Skeletal muscle tissue (tissue), 5 donors: ENCODE results near the gene BOK. TPM values are rescaled to one million over a fixed set of nuclear protein-coding genes. Genes with fewer than 3 reads are reported as not detected.

Experiments used
- H3K27ac ChIP-seq: one replicate; pipeline ENCODE4 v1.7.0; 2013; ENCODE audit warnings: mild to moderate bottlenecking, low read depth, low read length, inconsistent platforms
- H3K27me3 ChIP-seq, 3 donors: one replicate each; pipeline ENCODE4 v1.7.0; 2013; ENCODE audit warnings: low read length in 3 of 3; ENCODE audit not compliant: control insufficient read depth in 3 of 3, insufficient read depth in 3 of 3
- H3K36me3 ChIP-seq, 3 donors: one replicate each; pipeline ENCODE4 v1.7.0; 2013; ENCODE audit warnings: low read length in 3 of 3; ENCODE audit not compliant: control insufficient read depth in 3 of 3, insufficient read depth in 3 of 3
- H3K4me1 ChIP-seq, 3 donors: one replicate each; pipeline ENCODE4 v1.7.0; 2013; ENCODE audit warnings: low read length in 3 of 3, mild to moderate bottlenecking in 3 of 3; ENCODE audit not compliant: control insufficient read depth in 3 of 3, insufficient read depth in 3 of 3
- H3K4me3 ChIP-seq, 3 donors: one replicate each; pipeline ENCODE4 v1.7.0; 2013; ENCODE audit warnings: low read length in 3 of 3
- H3K9ac ChIP-seq, 3 donors: one replicate each; pipeline ENCODE4 v1.7.0; 2013; ENCODE audit warnings: low read length in 3 of 3, mild to moderate bottlenecking in 3 of 3, moderate library complexity in 2 of 3, low read depth in 1 of 3
- H3K9me3 ChIP-seq, 3 donors: one replicate each; pipeline ENCODE4 v1.7.0; 2013; ENCODE audit warnings: low read length in 3 of 3; ENCODE audit not compliant: control insufficient read depth in 3 of 3
- small RNA-seq: library from RNA; depleted of rRNA; stranded (forward); fragments of <200 nt; gene quantifications from one replicate; pipeline ENCODE3, GENCODE V24; 2014
- total RNA-seq: library from RNA; depleted of rRNA; stranded (reverse); fragments of >200 nt; gene quantifications from one replicate; pipeline ENCODE4 v1.2.3, GENCODE V29; 2014
- donor health status: Osteomylitis.

BOK gene
- total RNA-seq, 1 donor from 2014 or later: 25.1 TPM

DNA sequence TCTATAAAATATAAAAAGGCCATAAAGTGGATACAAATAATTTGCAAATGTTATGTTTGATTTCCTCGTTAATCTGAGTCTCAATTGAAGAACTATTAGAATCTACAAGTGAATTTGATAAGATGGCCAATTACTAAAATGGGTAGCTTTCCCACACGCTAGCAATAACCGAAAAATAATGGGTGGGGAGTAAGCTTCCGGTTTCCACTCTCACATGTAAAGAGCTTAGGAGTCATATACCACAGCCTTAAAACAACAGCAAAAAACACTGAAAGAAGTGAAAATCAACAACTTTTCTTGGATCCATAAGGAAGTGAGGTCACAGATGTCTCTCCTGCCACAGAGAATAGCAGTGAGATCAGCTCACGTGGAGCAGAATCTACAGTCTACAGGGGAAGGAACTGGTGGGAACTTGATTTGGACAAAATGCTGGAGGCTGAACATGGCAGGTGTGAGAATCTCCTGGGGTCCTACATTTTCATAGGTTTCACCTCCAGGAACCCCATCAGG lies 59.8 kb downstream of the BOK start:
- Histone ChIP-seq H3K27me3 (no peaks in the 10 kb centered on the region), H3K36me3 (peaks cover 0 to 7% (median 4%) of the 10 kb centered on the region in 3 donors), H3K9me3 (no peaks in the 10 kb centered on the region), H3K9ac (no peak overlapping the region), H3K4me1 (peaks cover 3 to 21% (median 10%) of the 10 kb centered on the region in 3 donors), H3K27ac (no peak overlapping the region), H3K4me3 (peak overlapping the region in 1 of 3 donors; percentile 71)

DNA sequence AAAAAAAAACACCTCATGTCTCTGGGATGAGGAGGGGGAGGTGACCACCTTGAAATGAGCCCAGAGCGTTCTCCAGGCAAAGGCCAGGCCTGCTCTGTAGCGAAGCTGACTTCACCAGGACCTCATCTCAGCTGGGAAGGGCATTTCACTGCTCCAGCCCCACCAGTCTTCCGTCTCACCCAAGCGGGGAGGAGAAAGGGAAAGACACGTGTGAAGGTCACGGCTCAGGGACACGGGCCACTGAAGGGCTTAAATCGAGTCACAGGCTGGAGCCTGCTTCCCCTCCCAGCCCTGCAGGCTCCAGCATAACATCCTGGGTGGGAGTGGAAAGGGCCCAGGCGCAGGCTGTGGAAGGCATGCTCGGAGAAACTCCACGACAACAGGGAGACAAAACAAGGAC lies 60.3 kb downstream of the BOK start:
- no peaks in the 10 kb centered on the region for H3K27me3 ChIP-seq
- H3K27ac ChIP-seq: no peak overlapping the region
- peaks cover 0 to 7% (median 4%) of the 10 kb centered on the region in 3 donors for H3K36me3 ChIP-seq
- H3K9me3 ChIP-seq: no peaks in the 10 kb centered on the region
- H3K9ac ChIP-seq: no peak overlapping the region
- peaks cover 3 to 21% (median 10%) of the 10 kb centered on the region in 3 donors for H3K4me1 ChIP-seq
- no peak overlapping the region for H3K4me3 ChIP-seq

DNA sequence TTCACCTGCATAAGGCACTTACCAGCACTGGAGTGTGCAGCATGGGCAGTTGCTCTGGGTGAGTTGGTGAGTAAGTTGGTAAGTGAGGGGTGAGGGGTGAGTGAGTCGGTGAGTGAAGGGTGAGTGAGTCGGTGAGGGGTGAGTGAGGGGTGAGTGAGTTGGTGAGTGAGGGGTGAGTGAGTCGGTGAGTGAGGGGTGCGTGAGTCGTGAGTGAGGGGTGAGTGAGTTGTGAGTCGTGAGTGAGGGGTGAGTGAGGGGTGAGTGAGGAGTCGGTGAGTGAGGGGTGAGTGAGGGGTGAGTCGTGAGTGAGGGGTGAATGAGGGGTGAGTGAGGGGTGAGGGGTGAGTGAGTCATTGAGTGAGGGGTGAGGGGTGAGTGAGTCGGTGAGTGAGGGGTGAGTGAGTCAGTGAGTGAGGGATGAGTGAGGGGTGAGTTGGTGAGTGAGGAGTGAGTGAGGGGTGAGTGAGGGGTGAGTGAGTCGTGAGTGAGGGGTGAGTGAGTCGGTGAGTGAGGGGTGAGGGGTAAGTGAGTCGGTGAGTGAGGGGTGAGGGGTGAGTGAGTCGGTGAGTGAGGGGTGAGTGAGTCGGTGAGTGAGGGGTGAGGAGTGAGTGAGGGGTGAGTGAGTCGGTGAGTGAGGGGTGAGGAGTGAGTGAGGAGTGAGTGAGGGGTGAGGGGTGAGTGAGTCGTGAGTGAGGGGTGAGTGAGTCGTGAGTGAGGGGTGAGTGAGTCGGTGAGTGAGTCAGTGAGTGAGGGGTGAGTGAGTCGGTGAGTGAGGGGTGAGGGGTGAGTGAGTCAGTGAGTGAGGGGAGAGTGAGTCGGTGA lies 61.3 kb downstream of the BOK start:
- no peaks in the 10 kb centered on the region for H3K9me3 ChIP-seq
- no peaks in the 10 kb centered on the region for H3K27me3 ChIP-seq
- no peak overlapping the region for H3K9ac ChIP-seq
- H3K36me3 ChIP-seq: peaks cover 0 to 7% (median 4%) of the 10 kb centered on the region in 3 donors
- H3K4me3 ChIP-seq: no peak overlapping the region
- no peak overlapping the region for H3K27ac ChIP-seq
- peaks cover 3 to 21% (median 10%) of the 10 kb centered on the region in 3 donors for H3K4me1 ChIP-seq

DNA sequence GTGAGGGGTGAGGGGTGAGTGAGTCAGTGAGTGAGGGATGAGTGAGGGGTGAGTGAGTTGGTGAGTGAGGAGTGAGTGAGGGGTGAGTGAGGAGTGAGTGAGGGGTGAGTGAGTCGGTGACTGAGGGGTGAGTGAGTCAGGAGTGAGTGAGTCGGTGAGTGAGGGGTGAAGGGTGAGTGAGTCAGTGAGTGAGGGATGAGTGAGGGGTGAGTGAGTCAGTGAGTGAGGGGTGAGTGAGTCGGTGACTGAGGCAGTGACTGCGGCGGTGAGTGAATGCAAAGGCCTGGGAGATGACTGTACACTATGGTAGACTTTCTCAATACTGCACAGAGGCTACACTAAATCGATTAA lies 61.8 kb downstream of the BOK start:
- Histone ChIP-seq H3K9ac (no peak overlapping the region), H3K36me3 (peaks cover 0 to 7% (median 4%) of the 10 kb centered on the region in 3 donors)

More for the DNA sequence above, 61.8 kb downstream of the BOK start:
- Histone ChIP-seq H3K9me3 (no peaks in the 10 kb centered on the region), H3K27me3 (no peaks in the 10 kb centered on the region), H3K4me3 (no peak overlapping the region), H3K4me1 (peaks cover 3 to 21% (median 10%) of the 10 kb centered on the region in 3 donors), H3K27ac (no peak overlapping the region)

Small RNAs within 50 kb of the gene (small RNA-seq; reads per million reads assigned to genes)
- gene RNA5SP122: not detected

Other genes with a start within 250 kb of the BOK start
- 473 TPM for gene HDLBP, start 243.1 kb upstream of the BOK start, total RNA-seq
- gene SEPTIN2, start 242.8 kb upstream of the BOK start, total RNA-seq: 291 TPM
- 21.9 TPM for gene FARP2, start 202.5 kb upstream of the BOK start, total RNA-seq
- 178 TPM for gene STK25, start 50.2 kb upstream of the BOK start, total RNA-seq
- 35.5 TPM for gene THAP4, start 78.4 kb downstream of the BOK start, total RNA-seq
- 29.2 TPM for gene ATG4B, start 78.9 kb downstream of the BOK start, total RNA-seq
- 14.1 TPM for gene DTYMK, start 128.1 kb downstream of the BOK start, total RNA-seq
- 16.7 TPM for gene ING5, start 143.3 kb downstream of the BOK start, total RNA-seq
- 5.7 TPM for gene D2HGDH, start 175.9 kb downstream of the BOK start, total RNA-seq
- not detected for gene GAL3ST2, start 218.1 kb downstream of the BOK start, total RNA-seq